Cardiac muscle cell (in vitro differentiated cells and primary cell): ENCODE results near the gene SBF2. TPM values are rescaled to one million over a fixed set of nuclear protein-coding genes. Genes with fewer than 3 reads are reported as not detected.
A peak's percentile ranks its signal among the peaks of the same experiment; 100 is the strongest.

Experiments
- DNase-seq, 2 donors: peaks; one replicate each; pipeline versions ENCODE4 v3.0.0 to v3.0.0-alpha.2; 2010 to 2017; ENCODE audit warnings: low read depth in 1 of 2, low spot score in 1 of 2
- H3K27ac ChIP-seq: fragments of 200-600 bp; sonication (generic); 2 replicates; pipeline ENCODE4 v1.5.1; 2016
- H3K27me3 ChIP-seq: fragments of 200-600 bp; sonication (generic); 2 replicates; pipeline ENCODE4 v1.6.0; 2016; ENCODE audit warnings: control low read depth
- H3K36me3 ChIP-seq: fragments of 200-600 bp; sonication (generic); 2 replicates; pipeline ENCODE4 v1.5.1; 2016; ENCODE audit warnings: control low read depth
- H3K4me1 ChIP-seq: fragments of 200-600 bp; sonication (generic); 2 replicates; pipeline ENCODE4 v1.8.1; 2017; ENCODE audit warnings: low read depth, mild to moderate bottlenecking, mixed run types
- H3K4me3 ChIP-seq: fragments of 200-600 bp; sonication (generic); 2 replicates; pipeline ENCODE4 v1.5.1; 2016; ENCODE audit warnings: mild to moderate bottlenecking
- H3K9me3 ChIP-seq: fragments of 200-600 bp; sonication (generic); 2 replicates; pipeline ENCODE4 v1.5.1; 2017; ENCODE audit warnings: low read depth, mild to moderate bottlenecking, control low read depth
- polyA plus RNA-seq: library from polyadenylated mRNA; unstranded; fragments of >200 nt; fragmentation: Nextera tagmentation; extraction: Ambion mirVana; gene quantifications from 2 replicates; pipeline ENCODE4 v1.2.1, GENCODE V29; 2016
- total RNA-seq: library from RNA; depleted of rRNA; stranded (reverse); fragments of >200 nt; gene quantifications from 2 replicates; pipeline ENCODE4 v1.2.3, GENCODE V29; 2016
- TF ChIP-seq, protein P1 (sequence below): IDR thresholded peaks from 2 replicates; pipeline ENCODE4 v1.5.1; 2012; ENCODE audit warnings: low read depth, mild to moderate bottlenecking, low read length

Gene SBF2
- total and polyA plus RNA-seq, 2 experiments from 2014 or later: 13.3 to 32.3 TPM

DNA sequence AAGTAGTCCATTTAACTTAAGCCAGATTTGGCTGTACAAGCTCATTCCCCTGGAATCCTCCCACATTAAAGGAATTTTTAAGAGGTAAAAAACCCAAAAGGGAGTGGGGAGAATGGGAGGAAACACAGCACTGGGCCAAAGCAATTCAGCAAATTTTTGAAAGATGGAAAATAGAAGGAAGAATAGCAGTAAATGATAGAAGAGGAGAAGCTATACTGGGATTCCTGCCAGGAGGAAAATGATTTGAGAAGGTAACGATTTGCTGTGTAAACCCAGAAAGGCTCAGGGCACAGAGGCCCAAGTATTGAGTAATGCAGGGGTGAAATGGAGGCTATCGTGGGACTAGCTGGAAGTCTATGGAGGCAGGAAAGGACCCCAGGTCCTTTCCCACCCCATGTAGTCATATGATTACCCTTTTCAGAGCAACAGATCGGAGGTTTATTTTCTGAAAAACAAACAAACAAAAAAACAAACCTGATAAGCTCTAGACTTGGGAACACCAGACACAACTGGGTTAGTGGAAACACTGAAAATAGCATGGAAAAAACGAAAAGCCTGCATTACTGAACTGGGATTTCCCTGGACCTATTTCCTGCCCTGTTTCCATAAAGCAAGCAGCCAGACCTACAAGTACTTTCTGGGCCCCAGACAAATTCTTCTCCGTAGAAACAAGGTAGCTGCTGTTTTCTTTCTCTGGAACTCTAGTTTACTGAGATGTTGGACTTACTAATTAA, 490.2 kb downstream of the SBF2 start:
- no peaks in the 10 kb centered on the region for H3K9me3 ChIP-seq
- peaks cover 11% of the 10 kb centered on the region for H3K36me3 ChIP-seq
- H3K27me3 ChIP-seq: no peaks in the 10 kb centered on the region
- H3K4me1 ChIP-seq: peaks cover 16% of the 10 kb centered on the region
- DNase-seq: no peak
- peak overlapping the region; percentile 11 for H3K27ac ChIP-seq
- H3K4me3 ChIP-seq: no peak overlapping the region
- TF ChIP-seq, protein P1, sequence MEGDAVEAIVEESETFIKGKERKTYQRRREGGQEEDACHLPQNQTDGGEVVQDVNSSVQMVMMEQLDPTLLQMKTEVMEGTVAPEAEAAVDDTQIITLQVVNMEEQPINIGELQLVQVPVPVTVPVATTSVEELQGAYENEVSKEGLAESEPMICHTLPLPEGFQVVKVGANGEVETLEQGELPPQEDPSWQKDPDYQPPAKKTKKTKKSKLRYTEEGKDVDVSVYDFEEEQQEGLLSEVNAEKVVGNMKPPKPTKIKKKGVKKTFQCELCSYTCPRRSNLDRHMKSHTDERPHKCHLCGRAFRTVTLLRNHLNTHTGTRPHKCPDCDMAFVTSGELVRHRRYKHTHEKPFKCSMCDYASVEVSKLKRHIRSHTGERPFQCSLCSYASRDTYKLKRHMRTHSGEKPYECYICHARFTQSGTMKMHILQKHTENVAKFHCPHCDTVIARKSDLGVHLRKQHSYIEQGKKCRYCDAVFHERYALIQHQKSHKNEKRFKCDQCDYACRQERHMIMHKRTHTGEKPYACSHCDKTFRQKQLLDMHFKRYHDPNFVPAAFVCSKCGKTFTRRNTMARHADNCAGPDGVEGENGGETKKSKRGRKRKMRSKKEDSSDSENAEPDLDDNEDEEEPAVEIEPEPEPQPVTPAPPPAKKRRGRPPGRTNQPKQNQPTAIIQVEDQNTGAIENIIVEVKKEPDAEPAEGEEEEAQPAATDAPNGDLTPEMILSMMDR: no peak

DNA sequence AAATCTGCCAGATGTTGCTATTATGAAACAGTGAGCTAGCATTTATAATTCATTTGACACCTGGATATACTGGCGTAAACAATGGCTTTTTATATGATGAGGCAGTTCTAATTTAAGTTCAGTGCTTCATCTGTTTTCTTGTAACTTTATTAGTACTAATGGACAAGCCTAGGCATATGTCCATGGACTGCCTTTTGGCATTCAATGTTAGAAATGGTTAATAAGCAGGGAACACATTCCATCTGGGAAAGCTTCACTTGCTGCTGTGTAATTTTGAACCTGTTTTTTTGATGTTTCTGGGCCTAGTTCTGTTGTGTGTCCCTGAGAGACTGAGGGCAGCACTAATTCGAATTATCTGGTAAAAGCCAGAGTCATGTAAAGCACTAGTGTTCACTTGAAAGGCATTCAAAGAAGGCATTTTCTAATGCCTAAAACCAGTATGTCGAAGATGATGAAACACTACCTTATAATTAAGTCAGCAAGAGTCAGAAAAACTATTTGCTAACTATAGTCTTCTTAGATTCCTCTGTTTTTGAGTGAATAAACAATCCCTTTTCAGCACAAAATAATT, 491.6 kb downstream of the SBF2 start:
- no peak overlapping the region for H3K4me3 ChIP-seq
- no peaks in the 10 kb centered on the region for H3K9me3 ChIP-seq
- peak overlapping the region; percentile 25 for H3K27ac ChIP-seq
- H3K4me1 ChIP-seq: peaks cover 16% of the 10 kb centered on the region
- H3K36me3 ChIP-seq: peaks cover under 1% of the 10 kb centered on the region
- DNase-seq: peak in 1 of 2 donors; percentile 74
- TF ChIP-seq, protein P1: no peak
- no peaks in the 10 kb centered on the region for H3K27me3 ChIP-seq

DNA sequence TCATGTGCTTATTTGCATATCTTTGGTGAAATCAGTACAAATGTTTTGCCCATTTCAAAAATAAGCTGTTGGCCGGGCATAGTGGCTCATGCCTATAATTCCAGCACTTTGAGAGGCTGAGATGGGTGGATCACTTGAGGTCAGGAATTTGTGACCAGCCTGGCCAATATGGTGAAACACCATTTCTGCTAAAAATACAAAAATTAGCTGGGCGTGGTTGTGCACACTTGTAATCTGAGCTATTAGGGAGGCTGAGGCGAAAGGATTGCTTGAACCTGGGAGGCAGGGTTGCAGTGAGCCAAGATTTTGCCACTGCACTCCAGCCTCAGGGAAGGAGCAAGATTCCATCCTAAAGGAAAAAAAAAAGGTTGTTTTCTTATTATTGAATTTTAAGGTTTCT, 494.1 kb downstream of the SBF2 start:
- no peak overlapping the region for H3K4me3 ChIP-seq
- TF ChIP-seq, protein P1: no peak
- DNase-seq: no peak

DNA sequence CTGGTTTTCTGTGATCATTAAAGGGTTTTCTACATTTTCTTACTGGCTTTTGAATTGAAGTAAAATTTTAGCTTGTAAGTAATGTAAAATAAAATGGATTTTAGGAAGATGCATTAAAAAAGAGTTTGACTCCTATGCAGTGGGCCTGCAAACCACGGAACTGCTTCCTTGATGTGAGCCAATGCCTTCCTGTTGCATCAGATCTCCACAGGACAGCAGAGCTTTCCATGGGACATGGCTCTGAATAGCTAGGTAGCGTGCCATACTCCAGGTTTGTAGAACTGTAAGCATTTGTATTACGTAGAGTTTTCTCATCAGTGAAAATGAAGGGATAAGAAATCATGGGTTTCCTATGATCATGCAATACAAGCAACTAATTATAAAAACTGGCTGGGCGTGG, 496.7 kb downstream of the SBF2 start:
- H3K4me1 ChIP-seq: peaks cover 1% of the 10 kb centered on the region
- H3K27ac ChIP-seq: no peak overlapping the region
- H3K9me3 ChIP-seq: no peaks in the 10 kb centered on the region
- no peaks in the 10 kb centered on the region for H3K27me3 ChIP-seq
- TF ChIP-seq, protein P1: no peak
- no peaks in the 10 kb centered on the region for H3K36me3 ChIP-seq
- DNase-seq: peak in 1 of 2 donors; percentile 31
- H3K4me3 ChIP-seq: no peak overlapping the region

More for the DNA sequence above, 494.1 kb downstream of the SBF2 start:
- Histone ChIP-seq H3K9me3 (no peaks in the 10 kb centered on the region), H3K27me3 (no peaks in the 10 kb centered on the region), H3K36me3 (no peaks in the 10 kb centered on the region), H3K27ac (no peak overlapping the region), H3K4me1 (peaks cover 16% of the 10 kb centered on the region)

DNA sequence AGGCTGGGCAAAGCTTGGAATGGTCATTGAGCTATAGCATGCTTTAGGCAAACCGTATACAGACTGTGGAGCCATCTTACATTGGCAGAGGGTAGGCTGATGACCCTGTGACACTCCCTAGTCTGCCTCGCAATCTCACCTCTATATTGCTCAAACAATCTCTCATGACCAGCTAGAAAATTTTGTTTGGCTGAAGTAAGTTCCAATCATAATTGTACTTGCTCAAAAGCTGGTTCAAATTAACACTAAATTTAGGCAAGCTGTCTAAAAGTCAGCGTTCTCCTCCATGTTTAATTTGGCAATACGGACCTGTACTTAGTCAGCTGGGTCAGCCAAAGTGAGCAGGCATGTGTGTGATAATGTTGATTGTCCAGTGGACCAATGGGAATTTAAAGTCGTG, 497.2 kb downstream of the SBF2 start:
- Histone ChIP-seq H3K4me3 (no peak overlapping the region), H3K27me3 (no peaks in the 10 kb centered on the region), H3K36me3 (no peaks in the 10 kb centered on the region), H3K9me3 (no peaks in the 10 kb centered on the region), H3K27ac (no peak overlapping the region), H3K4me1 (no peaks in the 10 kb centered on the region)
- no peak for DNase-seq
- TF ChIP-seq, protein P1: no peak
